HG03039 (cell line): ENCODE data around the gene HEXB.

ENCODE experiments used
- ATAC-seq: cut with Tn5 transposase; IDR thresholded peaks from one replicate; pipeline ENCODE4 v1.9.1; 2021; ENCODE audit warnings: mild to moderate bottlenecking, moderate library complexity; ENCODE audit not compliant: unreplicated experiment

Gene HEXB

DNA sequence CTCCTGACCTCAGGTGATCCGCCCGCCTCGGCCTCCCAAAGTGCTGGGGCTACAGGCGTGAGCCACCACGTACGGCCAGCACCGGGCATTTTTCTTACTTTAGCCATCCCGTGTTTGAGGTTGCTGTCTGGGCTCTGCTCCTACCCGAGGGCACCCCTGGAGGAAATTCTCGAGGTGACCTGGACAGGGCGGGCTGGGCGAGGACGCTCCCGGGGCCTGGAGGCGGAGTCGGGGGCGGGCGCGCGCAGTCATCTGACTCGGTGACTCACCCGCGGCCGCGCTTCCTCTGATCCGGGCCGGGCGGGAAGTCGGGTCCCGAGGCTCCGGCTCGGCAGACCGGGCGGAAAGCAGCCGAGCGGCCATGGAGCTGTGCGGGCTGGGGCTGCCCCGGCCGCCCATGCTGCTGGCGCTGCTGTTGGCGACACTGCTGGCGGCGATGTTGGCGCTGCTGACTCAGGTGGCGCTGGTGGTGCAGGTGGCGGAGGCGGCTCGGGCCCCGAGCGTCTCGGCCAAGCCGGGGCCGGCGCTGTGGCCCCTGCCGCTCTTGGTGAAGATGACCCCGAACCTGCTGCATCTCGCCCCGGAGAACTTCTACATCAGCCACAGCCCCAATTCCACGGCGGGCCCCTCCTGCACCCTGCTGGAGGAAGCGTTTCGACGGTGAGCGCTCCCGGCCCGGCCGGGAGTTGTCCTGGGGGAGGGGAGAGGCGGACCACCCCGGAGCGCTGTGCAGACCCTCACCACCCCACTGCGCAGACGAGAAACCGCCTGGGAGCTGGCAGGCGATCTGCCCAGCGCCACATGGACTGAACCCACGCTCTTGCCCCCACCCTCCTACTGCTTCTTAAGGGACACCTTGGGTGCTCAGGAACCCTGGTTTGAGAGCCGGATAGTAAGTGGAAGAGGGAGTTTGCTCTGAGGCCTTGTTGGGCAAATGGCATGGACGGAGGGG, at the start of gene HEXB:
Gene HEXB (plus strand): TSS at position 334 of the 952 bp plus-strand sequence. CDS start 28 bp downstream, at position 362.
- peak; percentile 80 for ATAC-seq

DNA sequence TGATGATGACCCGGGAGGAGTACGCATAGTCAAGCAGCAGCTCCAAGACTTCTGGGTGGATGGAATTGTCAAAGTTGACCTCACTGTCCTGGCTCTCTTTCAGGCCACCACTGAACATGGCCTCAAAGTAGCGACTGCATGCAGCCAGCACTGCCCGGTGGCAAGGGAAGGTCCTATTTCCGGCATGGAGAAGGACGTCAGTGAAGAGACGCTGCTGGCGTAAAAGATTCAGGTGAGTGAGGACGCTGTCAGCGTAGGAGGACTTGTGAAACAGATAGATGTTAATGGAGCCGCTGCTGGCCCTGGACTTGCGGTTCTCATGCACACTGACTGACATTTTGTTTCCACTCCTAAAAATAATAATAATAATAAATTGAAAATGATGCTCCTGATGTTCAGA, 48.9 kb upstream of the HEXB start:
- no peak for ATAC-seq

DNA sequence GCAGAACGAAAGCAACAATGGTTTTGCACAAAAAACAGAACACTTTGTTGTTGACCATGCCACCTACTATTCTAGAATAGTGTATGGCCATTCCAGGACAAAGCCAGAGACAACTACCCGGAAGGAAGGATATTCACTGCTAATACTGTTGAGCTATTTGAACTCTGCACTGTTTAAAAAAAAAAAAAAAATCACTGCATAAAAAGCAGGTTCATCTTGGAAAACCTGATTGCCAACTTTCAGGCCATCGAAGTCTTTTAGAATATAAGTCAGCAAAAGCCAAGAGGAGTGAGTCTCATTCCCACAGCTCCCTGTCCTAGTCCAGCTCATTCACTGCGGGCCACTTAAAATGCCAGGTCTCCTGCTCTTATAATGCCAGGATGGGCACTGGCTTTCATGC, 48.5 kb upstream of the HEXB start:
- ATAC-seq = no peak

DNA sequence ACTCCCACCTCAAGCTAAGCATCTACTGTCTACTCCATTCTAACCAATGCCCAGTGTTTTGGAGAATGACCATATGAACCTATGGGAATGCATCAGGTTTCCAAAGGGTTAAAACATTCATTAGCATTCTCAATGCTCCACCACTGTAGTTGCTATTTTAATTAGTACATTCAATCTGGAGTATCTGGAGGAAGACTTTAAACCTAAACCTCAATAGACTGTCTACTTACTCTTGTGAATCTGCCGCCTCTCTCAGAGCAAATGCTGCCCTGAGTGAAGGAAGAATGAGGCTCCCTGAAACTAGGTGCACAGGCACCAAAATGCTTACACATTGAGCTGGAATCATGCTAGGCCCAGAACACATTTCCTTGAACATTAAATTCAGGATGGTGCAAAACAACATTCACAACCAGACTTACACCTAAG, 46.5 kb upstream of the HEXB start:
- no peak for ATAC-seq

DNA sequence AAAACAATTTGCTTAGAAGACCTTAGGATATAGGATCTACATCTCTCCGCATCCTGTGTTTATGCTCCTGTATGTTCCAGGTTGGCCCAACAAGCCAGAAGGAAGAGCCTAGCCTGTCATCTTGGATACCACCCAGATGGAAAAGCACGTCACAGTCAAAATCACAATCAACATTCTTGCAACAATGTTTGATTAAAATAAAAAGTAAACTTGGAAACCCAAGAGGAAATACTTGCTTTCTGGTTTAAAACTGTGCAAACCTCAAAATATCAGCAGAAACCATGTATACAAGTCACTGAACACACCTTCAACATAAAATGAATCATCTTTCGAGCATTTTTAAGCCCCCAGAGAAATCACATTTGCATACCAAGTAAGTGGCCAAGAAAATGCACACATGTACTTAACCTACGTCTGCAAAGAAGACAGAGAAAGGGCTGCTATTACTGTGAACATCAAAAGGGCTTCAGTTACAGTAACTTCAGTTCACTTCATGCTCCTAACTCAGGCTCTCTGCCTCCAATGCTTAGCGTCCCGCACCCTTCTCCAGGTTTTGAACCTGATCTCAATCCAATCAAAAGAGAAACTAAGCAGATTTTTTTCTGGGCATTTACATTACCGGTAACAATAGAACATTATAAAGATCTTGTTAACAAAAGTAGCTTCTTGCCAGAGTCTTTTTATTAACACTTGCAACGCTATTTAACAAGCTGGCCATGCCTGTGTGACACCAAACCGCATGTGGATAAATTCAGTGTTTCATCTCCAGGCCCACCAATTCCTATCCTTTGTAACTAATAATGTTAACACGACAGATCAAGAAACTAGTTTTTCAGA, 45.8 kb upstream of the HEXB start:
- peak; percentile 36 for ATAC-seq

DNA sequence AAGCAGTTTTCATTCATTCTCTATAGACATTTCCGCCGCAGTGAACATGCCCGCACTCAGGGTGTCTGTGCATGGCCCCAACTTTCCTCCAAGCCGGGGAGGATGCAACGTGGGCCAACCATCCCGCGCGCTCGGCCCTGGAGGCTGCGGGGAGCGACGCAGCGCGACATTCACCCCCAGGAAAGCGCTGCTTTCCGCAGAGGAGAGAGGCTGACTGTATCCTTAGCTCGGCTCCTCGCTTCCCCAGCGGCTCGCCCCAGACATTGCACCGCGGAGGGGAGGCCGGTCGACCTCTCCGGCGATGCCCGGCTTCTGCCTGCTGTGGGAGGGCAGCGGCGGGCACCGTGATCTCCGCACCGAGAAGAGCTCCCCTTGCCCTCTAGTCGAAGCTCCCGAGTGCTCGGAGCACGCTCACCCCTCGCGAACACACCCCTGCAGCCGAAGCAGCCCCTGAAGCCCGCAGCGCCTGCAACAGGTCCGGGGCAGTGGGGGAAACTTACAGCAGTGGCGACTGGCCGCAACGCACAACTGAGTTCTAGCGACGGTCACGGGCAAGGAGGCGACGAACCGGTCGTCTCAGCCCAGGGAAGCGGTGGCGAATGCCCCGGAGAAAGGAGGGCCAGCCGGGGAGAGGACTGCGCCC, 45.1 kb upstream of the HEXB start:
- peak; percentile 28 for ATAC-seq

GRCh38 chr5:74640450-74640953, 44.5 kb upstream of the HEXB start, which contains the start of gene ENC1:
TSS of gene ENC1 (minus strand) at chr5:74640728. CDS start at chr5:74636485, 4,243 bp downstream.
- ATAC-seq = peak; percentile 58

DNA sequence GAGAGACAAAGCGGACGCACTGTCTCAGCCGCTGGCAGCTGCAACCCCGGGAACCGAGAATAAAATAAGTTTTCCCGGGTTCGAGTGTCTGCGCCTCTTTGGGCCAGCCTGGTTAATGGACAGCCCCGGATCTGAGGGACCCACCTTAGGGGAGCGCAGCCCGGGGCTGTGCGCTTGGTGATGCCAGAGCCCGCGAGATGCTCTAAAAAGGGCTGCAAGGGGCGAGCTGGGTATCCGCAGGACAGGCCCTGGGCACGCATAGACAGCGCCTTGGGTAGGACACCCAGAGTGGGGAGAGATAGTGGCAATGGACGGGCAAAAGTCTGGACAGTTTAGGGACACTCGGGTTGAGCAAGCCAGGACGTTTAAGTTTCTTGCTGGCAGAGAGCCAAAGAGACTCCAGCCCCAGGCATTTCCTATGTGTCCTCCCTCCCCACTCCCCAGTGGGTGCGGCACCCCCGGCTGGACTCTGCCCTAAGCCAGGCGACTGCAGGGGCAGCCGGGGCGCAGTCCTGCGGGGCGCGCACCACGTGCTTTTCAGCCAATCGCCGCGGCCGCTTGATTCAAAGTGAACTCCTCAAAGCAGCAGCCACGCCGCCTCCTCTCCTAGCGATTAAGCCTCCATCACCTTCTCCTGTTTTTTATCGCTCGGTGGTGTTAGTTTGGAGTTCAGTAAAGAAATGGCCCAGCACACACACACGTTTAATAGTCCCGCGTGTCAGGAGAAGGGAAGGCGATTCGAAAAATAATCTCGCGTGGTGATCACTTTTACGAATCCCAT, 43.9 kb upstream of the HEXB start:
- ATAC-seq = peak; percentile 9

DNA sequence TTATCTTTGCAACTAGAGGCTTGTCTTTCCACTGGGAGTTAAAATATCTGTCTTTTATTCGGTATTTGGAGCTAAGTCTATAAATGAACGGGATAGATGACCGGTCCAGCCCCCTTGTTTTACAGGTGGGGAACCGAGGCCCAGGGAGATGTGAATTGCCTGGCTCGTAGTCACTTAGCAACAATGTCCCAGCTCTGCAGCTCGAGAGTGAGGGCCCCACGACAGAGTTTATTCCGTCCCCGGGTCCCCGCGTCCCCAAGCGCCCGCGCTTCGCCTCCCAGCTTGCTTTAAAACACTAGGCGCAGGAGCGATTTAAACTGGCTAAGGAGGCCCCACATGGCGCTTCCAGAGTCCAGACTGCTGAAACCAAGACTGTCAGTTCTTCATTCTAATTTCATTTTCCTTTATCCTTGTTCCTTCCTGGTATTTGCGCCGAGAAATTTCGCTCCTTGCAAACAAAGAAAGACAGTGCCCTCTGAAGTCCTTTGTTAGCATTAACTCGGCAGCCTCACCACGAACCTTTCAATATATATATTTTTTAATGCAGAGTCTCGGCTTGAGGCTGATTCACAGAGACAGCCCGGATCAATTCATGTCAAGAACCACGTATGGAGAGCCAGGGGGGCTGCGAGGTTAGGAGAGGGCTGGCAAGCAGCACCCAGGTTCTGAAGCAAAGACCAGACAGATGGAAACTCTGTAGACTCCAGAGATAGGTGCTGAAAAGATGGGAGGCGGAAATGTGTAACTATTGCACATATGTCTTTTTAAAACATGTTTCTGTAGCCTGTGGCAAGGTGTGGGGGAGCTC, 43.1 kb upstream of the HEXB start:
- no peak for ATAC-seq

DNA sequence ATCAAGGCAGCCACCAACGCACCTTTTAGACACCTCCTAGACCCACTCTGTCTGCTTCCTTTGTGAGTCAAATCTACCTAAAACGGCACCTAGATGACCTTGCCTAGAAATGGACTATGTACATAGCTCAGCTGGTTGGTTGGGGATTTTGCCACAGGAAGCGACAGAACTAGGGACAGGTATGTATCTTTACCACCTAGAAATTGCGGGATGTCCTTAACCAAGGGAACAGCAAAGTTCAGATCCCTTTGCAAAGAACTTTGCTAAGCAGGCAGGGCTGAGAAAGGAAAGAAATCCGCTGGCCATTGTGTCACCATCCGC, 42.5 kb upstream of the HEXB start:
- ATAC-seq = no peak

GRCh38 chr5:74643111-74643562, 41.9 kb upstream of the HEXB start:
- ATAC-seq = no peak

DNA sequence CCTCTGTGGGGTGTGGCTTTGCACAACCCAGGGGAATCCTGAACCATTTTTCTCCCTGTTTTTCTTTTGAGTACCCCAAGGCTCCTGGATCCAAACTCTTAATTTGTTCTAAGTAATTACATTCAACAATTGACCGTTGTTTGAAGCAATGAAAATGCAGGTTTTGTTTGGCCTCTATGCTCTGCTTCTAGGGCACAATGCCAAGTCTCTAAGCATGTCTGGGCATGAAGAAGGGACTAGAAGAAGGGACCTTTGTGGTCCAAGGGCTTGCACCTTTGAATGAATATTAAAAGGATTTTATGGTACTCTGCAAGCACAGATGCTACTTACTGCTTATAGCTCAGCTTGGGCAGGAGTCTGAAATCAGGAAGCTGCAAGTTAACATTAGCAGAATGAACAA, 37.9 kb upstream of the HEXB start:
- no peak for ATAC-seq

GRCh38 chr5:74648835-74649293, 36.2 kb upstream of the HEXB start:
- ATAC-seq = peak; percentile 56

DNA sequence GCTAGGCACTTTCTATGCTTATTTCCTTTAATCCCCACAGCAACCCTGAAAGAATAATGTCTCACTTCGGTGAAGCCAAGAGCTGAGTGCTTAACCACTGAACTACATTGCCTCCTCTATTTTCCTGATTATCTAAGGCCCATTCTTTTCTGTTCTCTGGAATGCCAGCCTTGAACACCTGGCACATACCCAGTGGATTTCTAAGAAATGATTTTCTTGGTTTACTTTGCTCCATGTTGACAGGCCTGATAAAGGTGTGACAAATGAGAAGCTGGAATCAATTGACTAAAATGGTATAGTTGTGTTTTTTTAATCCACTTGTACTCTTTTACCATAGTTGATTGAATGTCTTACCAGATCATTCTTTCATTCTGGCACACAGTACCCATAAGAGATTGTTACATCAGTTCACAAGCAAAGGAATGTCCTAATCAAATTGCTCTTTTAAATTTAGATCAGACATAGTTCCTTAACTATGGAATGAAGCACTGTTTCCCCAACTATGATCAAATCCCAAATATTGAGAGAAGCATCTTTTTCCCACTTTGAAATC, 35.5 kb upstream of the HEXB start:
- ATAC-seq = no peak

DNA sequence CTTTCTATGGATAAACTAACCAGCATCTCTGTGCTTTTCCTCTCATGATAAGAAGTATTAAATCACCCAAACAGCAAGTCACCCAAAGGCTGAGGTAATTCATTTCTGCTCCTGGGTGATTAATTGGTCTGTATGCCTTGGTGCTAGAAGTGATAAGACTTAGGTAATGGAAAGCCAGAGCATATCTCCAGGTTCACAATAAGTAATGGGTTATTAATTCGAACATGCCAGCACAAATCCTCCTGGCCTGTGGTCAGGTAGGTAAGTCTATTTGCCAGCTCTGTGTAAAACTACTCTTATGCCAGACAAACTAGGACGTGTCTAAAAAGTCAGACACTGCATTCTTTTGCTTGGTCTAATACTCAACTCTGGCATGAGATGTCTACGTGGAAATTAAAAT, 33.3 kb upstream of the HEXB start:
- ATAC-seq = no peak

GRCh38 chr5:74652576-74652975, 32.5 kb upstream of the HEXB start:
- ATAC-seq = no peak

DNA sequence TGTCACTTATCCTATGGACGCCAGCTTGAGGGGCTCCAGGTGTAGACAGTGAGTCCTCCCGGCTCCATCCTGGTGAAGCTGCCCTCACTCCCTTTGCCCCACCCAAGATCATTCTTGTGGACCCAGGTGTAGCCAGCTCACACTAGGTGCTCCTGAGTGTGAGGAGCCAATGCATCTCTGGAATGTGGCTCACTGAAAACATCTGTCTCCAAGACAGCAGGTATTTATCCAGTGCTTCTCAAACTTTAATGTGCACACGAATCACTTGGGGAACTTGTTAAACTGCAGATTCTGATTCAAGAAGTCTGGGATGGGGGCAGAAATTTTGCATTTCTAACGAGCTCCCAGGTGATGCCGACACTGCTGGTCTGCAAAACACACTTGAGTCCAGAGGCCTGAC, 31.0 kb upstream of the HEXB start:
- ATAC-seq = no peak

DNA sequence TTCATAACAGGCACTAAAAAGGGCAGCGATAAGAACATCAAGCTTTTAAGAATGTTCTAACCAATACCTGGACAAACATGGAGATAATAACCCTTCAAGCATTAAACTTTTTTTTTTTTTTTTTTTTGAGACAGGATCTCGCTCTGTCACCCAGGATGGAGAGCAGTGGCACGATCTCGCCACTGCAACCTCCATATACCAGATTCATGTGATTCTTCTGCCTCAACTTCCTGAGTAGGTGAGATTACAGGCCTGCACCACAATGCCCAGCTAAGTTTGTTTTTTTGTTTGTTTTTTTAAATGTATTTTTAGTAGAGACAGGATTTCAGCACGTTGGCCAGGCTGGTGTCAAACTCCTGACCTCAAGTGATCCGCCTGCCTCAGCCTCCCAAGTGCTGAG, 29.8 kb upstream of the HEXB start:
- no peak for ATAC-seq

DNA sequence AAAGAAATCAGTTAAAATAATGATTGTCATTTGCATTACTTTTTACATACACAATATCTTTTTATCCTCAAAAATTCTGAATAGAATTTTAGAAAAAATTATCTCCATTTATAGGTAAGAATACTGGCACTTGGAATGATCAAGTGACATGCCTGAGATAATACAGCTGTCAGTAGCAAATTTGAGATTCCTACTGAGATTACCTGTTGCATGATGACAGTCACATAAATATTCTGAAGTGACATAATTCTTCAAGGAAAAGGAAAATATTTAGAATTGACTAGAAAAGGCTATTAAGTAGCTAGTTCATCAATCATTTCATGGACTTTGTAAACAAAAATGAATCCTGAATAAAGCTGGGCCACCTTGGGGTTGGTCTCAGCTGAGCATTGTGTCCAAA, 29.3 kb upstream of the HEXB start:
- ATAC-seq = no peak
